Measurements from ENCODE around the gene DNAH17.

DNAH17 gene

DNA sequence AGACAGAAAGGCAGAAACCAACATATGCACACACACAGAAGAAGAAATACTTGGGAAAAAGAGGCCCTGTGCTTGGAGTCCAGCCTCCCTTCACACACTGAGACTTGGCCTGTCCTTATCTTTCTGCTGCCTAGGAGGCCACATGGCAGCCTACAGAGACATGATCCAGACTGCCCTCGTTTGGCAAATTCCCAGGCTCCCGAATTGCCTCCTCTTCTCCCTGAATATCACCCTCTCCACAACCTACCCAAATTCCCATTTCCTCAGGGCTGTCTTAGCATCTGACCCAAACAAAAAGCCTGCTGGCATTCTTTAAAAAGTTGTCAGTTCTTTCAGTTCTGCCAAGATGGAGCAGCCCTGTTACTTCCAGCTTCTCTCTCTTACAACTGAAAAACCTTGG, 59.8 kb downstream of the DNAH17 start:
- Histone ChIP-seq H3K4me2 (ENCODE audit: low read length) (no peak overlapping the region), H3K27me3 (ENCODE audit: control insufficient read depth, low read length) (no peaks in the 10 kb centered on the region; the same call in 1 of the 2 replicates), H3K4me3 (ENCODE audit: low read length) (no peak overlapping the region), H4K20me1 (ENCODE audit: control insufficient read depth, insufficient read depth, low read depth, low read length) (no peaks in the 10 kb centered on the region), H3F3A (ENCODE audit: control insufficient read depth, insufficient read depth) (no peaks in the 10 kb centered on the region), H3K4me1 (ENCODE audit: control insufficient read depth, low read length) (no peaks in the 10 kb centered on the region), H3K9me2 (replicated peaks; ENCODE audit: control insufficient read depth, low read length) (no peaks in the 10 kb centered on the region), H3K9me3 (ENCODE audit: control insufficient read depth, insufficient read depth, low read length) (no peaks in the 10 kb centered on the region), H3K27ac (ENCODE audit: low read depth, low read length) (no peak overlapping the region), H3K79me2 (ENCODE audit: control insufficient read depth, low read length) (no peaks in the 10 kb centered on the region), H3K36me3 (ENCODE audit: control insufficient read depth, low read length) (no peaks in the 10 kb centered on the region)
- TF ChIP-seq, protein P1, sequence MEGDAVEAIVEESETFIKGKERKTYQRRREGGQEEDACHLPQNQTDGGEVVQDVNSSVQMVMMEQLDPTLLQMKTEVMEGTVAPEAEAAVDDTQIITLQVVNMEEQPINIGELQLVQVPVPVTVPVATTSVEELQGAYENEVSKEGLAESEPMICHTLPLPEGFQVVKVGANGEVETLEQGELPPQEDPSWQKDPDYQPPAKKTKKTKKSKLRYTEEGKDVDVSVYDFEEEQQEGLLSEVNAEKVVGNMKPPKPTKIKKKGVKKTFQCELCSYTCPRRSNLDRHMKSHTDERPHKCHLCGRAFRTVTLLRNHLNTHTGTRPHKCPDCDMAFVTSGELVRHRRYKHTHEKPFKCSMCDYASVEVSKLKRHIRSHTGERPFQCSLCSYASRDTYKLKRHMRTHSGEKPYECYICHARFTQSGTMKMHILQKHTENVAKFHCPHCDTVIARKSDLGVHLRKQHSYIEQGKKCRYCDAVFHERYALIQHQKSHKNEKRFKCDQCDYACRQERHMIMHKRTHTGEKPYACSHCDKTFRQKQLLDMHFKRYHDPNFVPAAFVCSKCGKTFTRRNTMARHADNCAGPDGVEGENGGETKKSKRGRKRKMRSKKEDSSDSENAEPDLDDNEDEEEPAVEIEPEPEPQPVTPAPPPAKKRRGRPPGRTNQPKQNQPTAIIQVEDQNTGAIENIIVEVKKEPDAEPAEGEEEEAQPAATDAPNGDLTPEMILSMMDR (IDR thresholded peaks at IDR 0.05; ENCODE audit: low read depth, low read length, poor library complexity, severe bottlenecking), result no peak
- no peak for TF ChIP-seq EZH2phosphoT487 (IDR thresholded peaks at IDR 0.05; ENCODE audit: borderline replicate concordance, low read length)

DNA sequence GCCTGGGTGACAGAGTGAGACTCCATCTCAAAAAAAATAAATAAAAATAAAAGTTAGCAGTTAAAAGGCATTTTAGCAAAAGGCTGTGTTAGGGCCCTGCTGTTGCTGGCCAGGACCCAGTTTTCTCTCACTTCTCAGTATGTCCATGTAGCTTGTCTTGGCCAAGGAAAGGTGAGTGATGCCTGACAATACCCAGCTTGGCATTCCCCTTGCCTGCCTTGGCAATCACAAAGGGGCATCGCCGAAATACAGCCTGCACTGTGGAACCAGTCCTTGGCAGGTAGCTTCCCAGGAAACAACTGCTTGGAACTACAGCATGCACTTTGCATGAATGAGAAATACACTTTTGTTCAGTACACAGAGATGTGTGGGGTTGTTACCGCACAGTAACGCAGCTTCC, 61.7 kb downstream of the DNAH17 start:
- H3K9me2 ChIP-seq (replicated peaks; ENCODE audit: control insufficient read depth, low read length), result no peaks in the 10 kb centered on the region

DNA sequence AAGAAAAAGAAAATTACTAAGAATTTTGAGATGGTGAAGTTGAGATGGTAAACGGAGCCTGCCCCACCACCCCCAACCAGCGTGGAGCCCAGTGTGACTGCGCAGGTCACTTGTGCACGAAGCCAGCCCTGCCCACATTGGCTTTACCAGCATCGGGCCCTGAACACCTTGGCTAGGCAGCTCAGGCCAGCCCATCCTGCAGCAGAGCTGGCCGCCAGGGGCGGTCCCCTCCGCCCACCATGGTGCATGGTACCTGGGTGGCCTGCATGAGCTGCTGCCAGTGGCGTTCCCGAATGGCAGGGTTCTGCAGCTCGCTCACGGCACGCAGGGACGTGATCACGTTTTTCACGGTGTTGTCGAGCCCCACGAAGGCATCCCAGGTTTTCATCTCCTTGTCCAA, 62.7 kb downstream of the DNAH17 start:
- no peaks in the 10 kb centered on the region for H3K4me1 ChIP-seq (ENCODE audit: control insufficient read depth, low read length)
- TF ChIP-seq, protein P1 (IDR thresholded peaks at IDR 0.05; ENCODE audit: low read depth, low read length, poor library complexity, severe bottlenecking), result no peak
- no peak overlapping the region for H3K4me3 ChIP-seq (ENCODE audit: low read length)
- H3K36me3 ChIP-seq (ENCODE audit: control insufficient read depth, low read length), result no peaks in the 10 kb centered on the region
- H3F3A ChIP-seq (ENCODE audit: control insufficient read depth, insufficient read depth), result no peaks in the 10 kb centered on the region
- no peaks in the 10 kb centered on the region for H3K27me3 ChIP-seq (ENCODE audit: control insufficient read depth, low read length)
- no peak overlapping the region for H3K27ac ChIP-seq (ENCODE audit: low read depth, low read length)
- no peaks in the 10 kb centered on the region for H3K9me3 ChIP-seq (ENCODE audit: control insufficient read depth, insufficient read depth, low read length)
- no peaks in the 10 kb centered on the region for H3K79me2 ChIP-seq (ENCODE audit: control insufficient read depth, low read length)
- H3K9me2 ChIP-seq (replicated peaks; ENCODE audit: control insufficient read depth, low read length), result no peaks in the 10 kb centered on the region
- no peak overlapping the region for H3K4me2 ChIP-seq (ENCODE audit: low read length)
- H4K20me1 ChIP-seq (ENCODE audit: control insufficient read depth, insufficient read depth, low read depth, low read length), result no peaks in the 10 kb centered on the region

More for the DNA sequence above, 61.7 kb downstream of the DNAH17 start:
- Histone ChIP-seq H3K27me3 (ENCODE audit: control insufficient read depth, low read length) (no peaks in the 10 kb centered on the region; the same call in 1 of the 2 replicates), H3F3A (ENCODE audit: control insufficient read depth, insufficient read depth) (no peaks in the 10 kb centered on the region), H3K9me3 (ENCODE audit: control insufficient read depth, insufficient read depth, low read length) (no peaks in the 10 kb centered on the region), H3K4me2 (ENCODE audit: low read length) (no peak overlapping the region), H3K27ac (ENCODE audit: low read depth, low read length) (no peak overlapping the region), H3K4me3 (ENCODE audit: low read length) (no peak overlapping the region), H3K79me2 (ENCODE audit: control insufficient read depth, low read length) (no peaks in the 10 kb centered on the region), H4K20me1 (ENCODE audit: control insufficient read depth, insufficient read depth, low read depth, low read length) (no peaks in the 10 kb centered on the region), H3K4me1 (ENCODE audit: control insufficient read depth, low read length) (no peaks in the 10 kb centered on the region), H3K36me3 (ENCODE audit: control insufficient read depth, low read length) (no peaks in the 10 kb centered on the region)
- TF ChIP-seq EZH2phosphoT487 (IDR thresholded peaks at IDR 0.05; ENCODE audit: borderline replicate concordance, low read length), result no peak
- TF ChIP-seq, protein P1 (IDR thresholded peaks at IDR 0.05; ENCODE audit: low read depth, low read length, poor library complexity, severe bottlenecking), result no peak

DNA sequence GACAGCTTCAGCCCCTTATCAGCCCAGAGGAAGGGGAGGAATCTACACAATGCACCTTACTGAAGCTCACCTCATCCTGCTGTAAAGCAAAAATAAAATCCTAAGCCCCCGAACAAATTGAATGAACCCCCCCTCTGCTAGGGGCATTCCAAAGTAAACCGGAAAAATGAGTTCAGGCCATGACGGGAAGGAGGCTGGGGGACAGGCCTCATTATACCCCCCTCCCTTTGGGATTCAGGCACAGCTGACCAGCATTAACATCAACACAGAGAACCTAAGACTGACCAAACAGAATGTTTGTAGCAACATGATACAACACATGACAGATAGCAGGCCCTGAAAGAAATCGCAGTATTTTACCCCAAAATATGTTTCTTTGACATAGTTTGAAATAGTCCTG, 64.2 kb downstream of the DNAH17 start:
- H3K79me2 ChIP-seq (ENCODE audit: control insufficient read depth, low read length), result no peaks in the 10 kb centered on the region
- no peaks in the 10 kb centered on the region for H4K20me1 ChIP-seq (ENCODE audit: control insufficient read depth, insufficient read depth, low read depth, low read length)
- no peak for TF ChIP-seq EZH2phosphoT487 (IDR thresholded peaks at IDR 0.05; ENCODE audit: borderline replicate concordance, low read length)
- TF ChIP-seq, protein P1 (IDR thresholded peaks at IDR 0.05; ENCODE audit: low read depth, low read length, poor library complexity, severe bottlenecking), result no peak
- no peak overlapping the region for H3K4me2 ChIP-seq (ENCODE audit: low read length)
- H3K27ac ChIP-seq (ENCODE audit: low read depth, low read length), result no peak overlapping the region
- no peaks in the 10 kb centered on the region for H3K27me3 ChIP-seq (ENCODE audit: control insufficient read depth, low read length)
- H3K36me3 ChIP-seq (ENCODE audit: control insufficient read depth, low read length), result no peaks in the 10 kb centered on the region
- H3K4me1 ChIP-seq (ENCODE audit: control insufficient read depth, low read length), result no peaks in the 10 kb centered on the region
- no peak overlapping the region for H3K4me3 ChIP-seq (ENCODE audit: low read length)
- no peaks in the 10 kb centered on the region for H3K9me2 ChIP-seq (replicated peaks; ENCODE audit: control insufficient read depth, low read length)
- no peaks in the 10 kb centered on the region for H3F3A ChIP-seq (ENCODE audit: control insufficient read depth, insufficient read depth)
- no peaks in the 10 kb centered on the region for H3K9me3 ChIP-seq (ENCODE audit: control insufficient read depth, insufficient read depth, low read length)

Data from DOHH2 (cell line).